Measurements from ENCODE around the gene MEIS1.

DNA sequence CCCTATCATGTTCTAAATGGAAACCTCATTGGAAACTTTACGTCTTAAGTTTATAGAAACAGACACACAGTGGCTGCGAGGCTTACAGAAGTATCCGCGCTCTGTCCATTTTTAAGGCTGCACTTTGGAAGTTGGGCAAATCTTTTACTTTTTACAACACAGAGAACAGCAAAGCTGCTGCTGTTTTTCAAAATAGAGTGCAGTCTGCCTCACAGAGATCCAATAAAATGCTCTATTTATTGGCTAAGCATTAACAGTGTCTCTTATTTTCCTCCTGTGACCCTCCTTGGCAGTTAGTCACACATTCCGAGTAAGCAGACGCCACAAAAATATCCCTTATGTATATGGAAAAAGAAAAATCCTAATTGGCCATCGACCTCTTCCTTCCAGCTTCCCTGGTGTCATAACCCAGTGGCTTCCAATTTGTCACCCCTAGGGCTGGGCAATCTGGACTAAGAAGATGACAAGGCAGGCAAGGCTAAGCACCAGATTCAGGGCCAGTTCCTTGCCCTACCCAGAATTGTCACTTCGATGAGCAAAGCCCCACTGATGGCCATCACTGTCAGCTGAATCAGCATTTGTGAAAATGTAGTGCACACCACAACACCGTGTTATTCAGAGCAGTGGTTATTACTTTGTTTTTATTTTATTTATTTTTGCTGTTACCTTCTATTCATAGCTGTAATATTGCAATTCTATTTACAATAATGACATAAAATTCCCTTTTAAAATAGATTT lies 47.7 kb upstream of the MEIS1 start:
- TF ChIP-seq, protein P1, sequence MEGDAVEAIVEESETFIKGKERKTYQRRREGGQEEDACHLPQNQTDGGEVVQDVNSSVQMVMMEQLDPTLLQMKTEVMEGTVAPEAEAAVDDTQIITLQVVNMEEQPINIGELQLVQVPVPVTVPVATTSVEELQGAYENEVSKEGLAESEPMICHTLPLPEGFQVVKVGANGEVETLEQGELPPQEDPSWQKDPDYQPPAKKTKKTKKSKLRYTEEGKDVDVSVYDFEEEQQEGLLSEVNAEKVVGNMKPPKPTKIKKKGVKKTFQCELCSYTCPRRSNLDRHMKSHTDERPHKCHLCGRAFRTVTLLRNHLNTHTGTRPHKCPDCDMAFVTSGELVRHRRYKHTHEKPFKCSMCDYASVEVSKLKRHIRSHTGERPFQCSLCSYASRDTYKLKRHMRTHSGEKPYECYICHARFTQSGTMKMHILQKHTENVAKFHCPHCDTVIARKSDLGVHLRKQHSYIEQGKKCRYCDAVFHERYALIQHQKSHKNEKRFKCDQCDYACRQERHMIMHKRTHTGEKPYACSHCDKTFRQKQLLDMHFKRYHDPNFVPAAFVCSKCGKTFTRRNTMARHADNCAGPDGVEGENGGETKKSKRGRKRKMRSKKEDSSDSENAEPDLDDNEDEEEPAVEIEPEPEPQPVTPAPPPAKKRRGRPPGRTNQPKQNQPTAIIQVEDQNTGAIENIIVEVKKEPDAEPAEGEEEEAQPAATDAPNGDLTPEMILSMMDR (IDR thresholded peaks at IDR 0.05; ENCODE audit: low read depth, low read length) = no peak
- TF ChIP-seq EZH2phosphoT487 (IDR thresholded peaks at IDR 0.05; ENCODE audit: low read depth) = no peak

All from OCI-LY3 (cell line).